A549 (cell line): ENCODE results near the gene TRAPPC14. TPM values are rescaled to one million over a fixed set of nuclear protein-coding genes. Genes with fewer than 3 reads are reported as not detected.
"Not testable (repeated sequence)": the region's sequence is repeated elsewhere in the genome, so short reads cannot be mapped to it uniquely, and the experiment has no call there.

Experiments
- ATAC-seq, 2 experiments: fragments of 200-7000 bp in 1 of 2; fragments of >200 bp in 1 of 2; cut with Nextera tagmentation in 1 of 2; cut with Tn5 transposase in 1 of 2; 3 replicates each; pipeline versions ENCODE4 v1.8.0 to v1.9.1; 2018 to 2020; ENCODE audit warnings: mild to moderate bottlenecking in 1 of 2, moderate library complexity in 1 of 2
- CTCF ChIA-PET: fragments of 300-600 bp; sonication (Branson Sonifier 250); formaldehyde crosslinking; extraction: SDS; loops from one replicate; lab custom pipeline; 2021; ENCODE audit warnings: antibody characterized with exemption, inconsistent platforms; lab: Yijun Ruan, JAX
- POLR2A ChIA-PET: fragments of 350-600 bp; formaldehyde crosslinking; extraction: SDS; loops from one replicate; lab custom pipeline; 2021; ENCODE audit warnings: antibody characterized with exemption, inconsistent platforms; lab: Yijun Ruan, JAX
- DNase-seq, 2 experiments: peaks; one replicate each; pipeline versions ENCODE4 v3.0.0 to v3.0.0-alpha.2; 2011 to 2016; ENCODE audit warnings: low read depth in 1 of 2, low spot score in 1 of 2
- FAIRE-seq: peaks from 2 replicates; lab custom pipeline; 2011; peaks lifted over from hg19 to GRCh38; lab: Jason Lieb, UNC
- H3K27ac ChIP-seq, 2 experiments: fragments of >200 bp; sonication (Bioruptor Twin); formaldehyde crosslinking; 3 replicates each; pipeline ENCODE4 v1.5.1; 2016 to 2017
- H3K4me1 ChIP-seq: fragments of >200 bp; sonication (Bioruptor Twin); formaldehyde crosslinking; 3 replicates; pipeline ENCODE4 v1.6.1; 2016
- H3K4me2 ChIP-seq: fragments of >200 bp; sonication (Bioruptor Twin); formaldehyde crosslinking; 3 replicates; pipeline ENCODE4 v1.6.1; 2016
- H3K4me3 ChIP-seq: fragments of >200 bp; sonication (Bioruptor Twin); formaldehyde crosslinking; 3 replicates; pipeline ENCODE4 v1.5.1; 2016
- H3K9me3 ChIP-seq: fragments of >200 bp; sonication (Bioruptor Twin); formaldehyde crosslinking; 3 replicates; pipeline ENCODE4 v1.6.1; 2016
- CBX2 ChIP-seq: fragments of 200-600 bp; sonication (generic); IDR thresholded peaks from 2 replicates; pipeline ENCODE4 v1.6.1; 2016; ENCODE audit warnings: low read depth, mild to moderate bottlenecking, borderline replicate concordance
- CHD2 ChIP-seq: fragments of 150-350 bp; IDR thresholded peaks from 2 replicates; pipeline ENCODE4 v1.6.1; 2014; ENCODE audit warnings: low read length; ENCODE audit not compliant: partially characterized antibody
- CHD4 ChIP-seq: fragments of 200-600 bp; sonication (generic); IDR thresholded peaks from 2 replicates; pipeline ENCODE4 v1.6.1; 2016; ENCODE audit warnings: antibody characterized with exemption, mild to moderate bottlenecking, borderline replicate concordance
- EHF ChIP-seq: fragments of 250-450 bp; sonication (Bioruptor Pico); IDR thresholded peaks from 2 replicates; pipeline ENCODE4 v1.5.0; 2020; ENCODE audit warnings: mild to moderate bottlenecking
- ESRRA ChIP-seq: fragments of 150-350 bp; IDR thresholded peaks from 2 replicates; pipeline ENCODE4 v1.6.1; 2014; ENCODE audit warnings: mild to moderate bottlenecking, low read length, borderline replicate concordance
- FOSB ChIP-seq: fragments of 250-450 bp; sonication (Bioruptor Pico); IDR thresholded peaks from 2 replicates; pipeline ENCODE4 v1.5.0; 2020; ENCODE audit warnings: mild to moderate bottlenecking, moderate library complexity
- FOSL2 ChIP-seq, 2 experiments: fragments of 450-650 bp in 1 of 2; fragments of >200 bp in 1 of 2; sonication (Bioruptor Twin) in 1 of 2; formaldehyde crosslinking; IDR thresholded peaks; 2 replicates each; pipeline versions ENCODE4 v1.5.0 to v1.6.1; 2016 to 2020; ENCODE audit warnings: mild to moderate bottlenecking in 1 of 2, moderate library complexity in 1 of 2
- HEYL ChIP-seq: fragments of 250-450 bp; sonication (Bioruptor Pico); IDR thresholded peaks from 2 replicates; pipeline ENCODE4 v1.8.0; 2021; ENCODE audit warnings: mild to moderate bottlenecking, moderate library complexity
- HOXA7 ChIP-seq: fragments of 250-450 bp; sonication (Bioruptor Pico); IDR thresholded peaks from 2 replicates; pipeline ENCODE4 v1.5.0; 2020; ENCODE audit warnings: mild to moderate bottlenecking, moderate library complexity
- HOXB13 ChIP-seq: fragments of 250-450 bp; sonication (Bioruptor Pico); IDR thresholded peaks from 2 replicates; pipeline ENCODE4 v1.5.0; 2020; ENCODE audit warnings: low read depth, mild to moderate bottlenecking, moderate library complexity
- HOXB5 ChIP-seq: fragments of 250-450 bp; sonication (Bioruptor Pico); IDR thresholded peaks from 2 replicates; pipeline ENCODE4 v1.5.0; 2020; ENCODE audit warnings: mild to moderate bottlenecking, moderate library complexity
- JUN ChIP-seq, 2 experiments: fragments of >200 bp; sonication (Bioruptor Twin); formaldehyde crosslinking; IDR thresholded peaks; 2 replicates in 1 of 2; 3 replicates in 1 of 2; pipeline ENCODE4 v1.6.1; 2016 to 2017
- JUNB ChIP-seq: fragments of >200 bp; sonication (Bioruptor Twin); formaldehyde crosslinking; IDR thresholded peaks from 2 replicates; pipeline ENCODE4 v1.6.1; 2016
- KDM1A ChIP-seq: fragments of 200-600 bp; sonication (generic); IDR thresholded peaks from 2 replicates; pipeline ENCODE4 v1.6.1; 2016; ENCODE audit warnings: low read depth, mild to moderate bottlenecking
- KDM5A ChIP-seq: fragments of 200-600 bp; sonication (generic); IDR thresholded peaks from 2 replicates; pipeline ENCODE4 v1.6.1; 2016; ENCODE audit warnings: antibody characterized with exemption, mild to moderate bottlenecking
- MAFK ChIP-seq: fragments of 450-650 bp; IDR thresholded peaks from 2 replicates; pipeline ENCODE4 v1.6.1; 2014; ENCODE audit not compliant: partially characterized antibody
- NFE2L2 ChIP-seq: fragments of 150-350 bp; conservative IDR thresholded peaks from 2 replicates; pipeline ENCODE4 v1.6.1; 2014; ENCODE audit warnings: low read length
- NPAS2 ChIP-seq: fragments of 250-450 bp; sonication (Bioruptor Pico); IDR thresholded peaks from 2 replicates; pipeline ENCODE4 v1.8.0; 2022; ENCODE audit warnings: mild to moderate bottlenecking, moderate library complexity, borderline replicate concordance
- RAD21 ChIP-seq, 2 experiments: fragments of >200 bp in 1 of 2; sonication (Bioruptor Twin) in 1 of 2; formaldehyde crosslinking in 1 of 2; IDR thresholded peaks in 1 of 2; conservative IDR thresholded peaks in 1 of 2; 2 replicates in 1 of 2; 3 replicates in 1 of 2; pipeline ENCODE4 v1.6.1; 2012 to 2018; ENCODE audit warnings: inconsistent platforms in 1 of 2
- RCOR1 ChIP-seq: fragments of 150-350 bp; IDR thresholded peaks from 2 replicates; pipeline ENCODE4 v1.6.1; 2014; ENCODE audit warnings: antibody characterized with exemption, low read length, low read depth
- TFCP2L1 ChIP-seq: fragments of 250-450 bp; sonication (Bioruptor Pico); IDR thresholded peaks from 2 replicates; pipeline ENCODE4 v1.5.0; 2021; ENCODE audit warnings: mild to moderate bottlenecking
- ZC3H11A ChIP-seq: fragments of 450-650 bp; IDR thresholded peaks from 2 replicates; pipeline ENCODE4 v1.6.1; 2014; ENCODE audit warnings: antibody characterized with exemption, mild to moderate bottlenecking
- ZSCAN20 ChIP-seq: fragments of 250-450 bp; sonication (Bioruptor Pico); IDR thresholded peaks from 2 replicates; pipeline ENCODE4 v1.8.0; 2022; ENCODE audit warnings: mild to moderate bottlenecking, moderate library complexity
- WGBS: methylation state at CpG from one replicate; pipeline ENCODE4 v1.1.6; 2017; ENCODE audit errors: missing lambda C conversion rate; 5-methylcytosine and 5-hydroxymethylcytosine counted together
- polyA plus RNA-seq, 4 experiments: library from polyadenylated mRNA; depleted of rRNA in 3 of 4; stranded (reverse); fragments of >200 nt; fragmentation: RNase III in 1 of 4; extraction: RNeasy Plus Mini Kit Qiagen cat#74134 plus additional on column Dnase treatment in 1 of 4; gene quantifications; 2 replicates in 3 of 4; 3 replicates in 1 of 4; pipeline ENCODE4 v1.2.3, GENCODE V29; 2011 to 2017
- TF ChIP-seq, protein P1 (sequence below): IDR thresholded peaks from 2 replicates; pipeline ENCODE4 v1.6.1; 2012; ENCODE audit warnings: low read depth, borderline replicate concordance
- TF ChIP-seq, protein P2 (sequence below): fragments of >200 bp; sonication (Bioruptor Twin); formaldehyde crosslinking; IDR thresholded peaks from 2 replicates; pipeline ENCODE4 v1.6.1; 2016

Gene TRAPPC14
- polyA plus RNA-seq, 2 of the 4 experiments (the other 2 are of a cell fraction) = 3.4 to 14.1 TPM

DNA sequence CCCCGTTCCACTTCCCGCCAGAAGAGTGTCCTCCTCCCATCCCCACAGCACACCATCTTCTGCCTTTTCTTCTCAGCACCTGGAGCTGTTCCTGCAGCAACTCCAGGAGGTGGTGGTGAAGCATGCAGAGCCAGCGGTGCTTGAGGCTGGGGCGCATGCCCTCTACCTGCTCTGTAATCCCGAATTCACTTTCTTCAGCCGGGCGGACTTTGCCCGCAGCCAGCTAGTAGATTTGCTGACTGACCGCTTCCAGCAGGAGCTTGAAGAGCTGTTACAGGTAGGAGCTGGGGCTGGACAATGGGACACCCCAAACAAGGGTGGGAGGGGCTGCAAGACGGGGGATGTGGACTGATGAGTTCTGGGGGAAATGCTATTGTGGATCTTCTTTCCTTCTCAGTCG lies 42.2 kb upstream of the TRAPPC14 start (continued):
- TF ChIP-seq CBX2 = no peak
- no peak for TF ChIP-seq TFCP2L1 (CRISPR knock-in tag)
- no peak for TF ChIP-seq NPAS2 (CRISPR knock-in tag)
- TF ChIP-seq HOXA7 (CRISPR knock-in tag) = no peak
- TF ChIP-seq NFE2L2 = no peak
- TF ChIP-seq, protein P1, sequence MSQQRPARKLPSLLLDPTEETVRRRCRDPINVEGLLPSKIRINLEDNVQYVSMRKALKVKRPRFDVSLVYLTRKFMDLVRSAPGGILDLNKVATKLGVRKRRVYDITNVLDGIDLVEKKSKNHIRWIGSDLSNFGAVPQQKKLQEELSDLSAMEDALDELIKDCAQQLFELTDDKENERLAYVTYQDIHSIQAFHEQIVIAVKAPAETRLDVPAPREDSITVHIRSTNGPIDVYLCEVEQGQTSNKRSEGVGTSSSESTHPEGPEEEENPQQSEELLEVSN = no peak

DNA sequence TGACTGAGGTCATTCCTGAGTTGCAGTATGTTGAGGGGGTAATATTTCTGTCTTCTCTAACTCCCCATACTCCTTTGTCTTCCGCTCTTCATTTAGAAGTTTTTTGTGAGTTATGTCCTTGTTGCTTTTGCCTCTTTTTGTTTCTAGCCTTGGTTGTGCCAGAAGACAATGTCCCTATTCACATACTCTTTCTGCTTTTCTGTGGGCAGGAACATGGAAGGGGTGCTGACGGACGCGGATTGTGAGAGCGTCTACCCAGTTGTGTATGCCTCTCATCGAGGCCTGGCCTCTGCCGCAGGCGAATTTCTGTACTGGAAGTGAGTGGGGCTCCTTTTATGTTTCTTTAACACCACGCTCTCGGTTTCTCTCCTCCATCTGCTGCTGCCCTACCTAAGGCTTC lies 39.7 kb upstream of the TRAPPC14 start:
- CTCF ChIA-PET = interaction anchor here (1.0 to 1.3 kb wide), 3 partner anchors 15 to 210 kb away, joined by 3 read pairs; no protein-coding TSS in a partner anchor
- H3K27ac ChIP-seq = no peak overlapping the region
- no peak for DNase-seq
- TF ChIP-seq HEYL (CRISPR knock-in tag) = no peak
- no peak for TF ChIP-seq RCOR1
- no peak for TF ChIP-seq ESRRA
- TF ChIP-seq JUNB = no peak
- TF ChIP-seq RAD21 (conservative IDR thresholded peaks at IDR 0.05 in 1 of 2, IDR thresholded peaks at IDR 0.05 in 1 of 2) = no peak
- TF ChIP-seq HOXB13 (CRISPR knock-in tag) = no peak
- no peak for TF ChIP-seq KDM5A
- TF ChIP-seq FOSB = no peak
- TF ChIP-seq CHD2 = no peak
- no peak for TF ChIP-seq MAFK
- TF ChIP-seq, protein P2, sequence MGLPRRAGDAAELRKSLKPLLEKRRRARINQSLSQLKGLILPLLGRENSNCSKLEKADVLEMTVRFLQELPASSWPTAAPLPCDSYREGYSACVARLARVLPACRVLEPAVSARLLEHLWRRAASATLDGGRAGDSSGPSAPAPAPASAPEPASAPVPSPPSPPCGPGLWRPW = no peak
- TF ChIP-seq JUN (IDR thresholded peaks at IDR 0.05) = no peak
- TF ChIP-seq ZSCAN20 (CRISPR knock-in tag) = no peak
- TF ChIP-seq FOSL2 (IDR thresholded peaks at IDR 0.05) = no peak
- no peak for TF ChIP-seq FOSL2 (CRISPR knock-in tag; IDR thresholded peaks at IDR 0.05)
- TF ChIP-seq, all 56 proteins: peak for 0
- ATAC-seq = no peak
- 90% methylated on average over 10 of the region's 10 CpGs for WGBS
- no peak for FAIRE-seq
- Histone ChIP-seq H3K9me3 (no peaks in the 10 kb centered on the region), H3K4me1 (no peaks in the 10 kb centered on the region), H3K4me2 (no peak overlapping the region), H3K4me3 (no peak overlapping the region)
- POLR2A ChIA-PET = no interaction called here

DNA sequence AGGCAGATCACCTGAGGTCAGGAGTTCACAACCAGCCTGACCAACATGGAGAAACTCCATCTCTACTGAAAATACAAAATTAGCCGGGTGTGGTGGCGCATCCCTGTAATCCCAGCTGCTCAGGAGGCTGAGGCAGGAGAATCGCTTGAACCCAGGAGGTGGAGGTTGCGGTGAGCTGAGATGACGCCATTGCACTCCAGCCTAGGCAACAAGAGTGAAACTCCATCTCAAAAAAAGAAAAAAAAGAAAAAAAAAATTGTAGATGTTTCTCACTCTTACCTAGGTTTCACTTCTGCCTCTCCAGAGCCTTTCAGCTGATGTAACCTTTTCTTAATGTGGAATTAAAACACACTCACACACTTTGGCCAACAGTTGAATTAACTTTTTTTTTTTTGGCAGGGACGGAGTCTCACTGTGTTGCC lies 37.4 kb upstream of the TRAPPC14 start:
- H3K27ac ChIP-seq, H3K4me3 ChIP-seq, ATAC-seq, DNase-seq, H3K4me1 ChIP-seq, FAIRE-seq, POLR2A ChIA-PET, H3K4me2 ChIP-seq, H3K9me3 ChIP-seq: not testable (repeated sequence)
- CTCF ChIA-PET = interaction anchor here (0.7 to 2.1 kb wide), 2 partner anchors 63 to 510 kb away, joined by 3 to 11 read pairs; no protein-coding TSS in a partner anchor
- 88% methylated on average over 6 of the region's 6 CpGs for WGBS

DNA sequence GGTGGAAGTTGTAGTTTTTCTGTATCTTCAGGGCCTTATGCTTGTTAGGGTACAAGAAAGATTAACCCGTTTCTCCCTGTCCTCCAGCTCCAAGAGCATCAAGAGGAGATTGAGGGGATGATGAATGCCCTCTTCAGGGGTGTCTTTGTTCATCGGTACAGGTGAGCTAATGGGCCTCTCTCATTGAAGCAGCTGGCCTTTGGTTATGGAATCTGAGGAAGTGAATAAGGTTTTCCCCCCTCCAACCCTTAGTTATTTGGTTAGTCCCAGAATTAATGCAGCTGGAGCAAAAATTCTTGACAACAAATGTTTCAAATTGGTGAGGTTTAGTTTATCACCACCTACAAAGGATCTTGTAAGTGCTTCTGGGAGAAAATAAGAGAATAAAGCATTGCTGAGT lies 36.7 kb upstream of the TRAPPC14 start:
- no peak overlapping the region for H3K4me3 ChIP-seq
- DNase-seq (no peak), FAIRE-seq (no peak), ATAC-seq (no peak)
- H3K4me2 ChIP-seq = no peak overlapping the region
- POLR2A ChIA-PET = no interaction called here
- 68% methylated on average over 2 of the region's 2 CpGs for WGBS
- H3K27ac ChIP-seq = no peak overlapping the region
- no peak for TF ChIP-seq NPAS2 (CRISPR knock-in tag)
- TF ChIP-seq, protein P2 = no peak
- no peak for TF ChIP-seq ZC3H11A
- no peak for TF ChIP-seq KDM1A
- TF ChIP-seq CHD4 = no peak
- no peak for TF ChIP-seq HOXB5 (CRISPR knock-in tag)
- TF ChIP-seq HOXA7 (CRISPR knock-in tag) = no peak
- no peak for TF ChIP-seq EHF (CRISPR knock-in tag)
- TF ChIP-seq JUN (IDR thresholded peaks at IDR 0.05) = no peak
- CTCF ChIA-PET = interaction anchor here (0.9 to 2.1 kb wide), 4 partner anchors 9 to 62 kb away, joined by 3 to 11 read pairs (median 6); no protein-coding TSS in a partner anchor
- peaks cover 2% of the 10 kb centered on the region; the same call in 2 of the 3 replicates for H3K4me1 ChIP-seq
- H3K9me3 ChIP-seq = no peaks in the 10 kb centered on the region
